ENCODE measurements around the gene CLN6.

- TF ChIP-seq CTCF (IDR thresholded peaks at IDR 0.05) = no peak
- no peak for TF ChIP-seq POLR2A (IDR thresholded peaks at IDR 0.05)
These were observed 9.5 kb upstream of the CLN6 start for GRCh38 chr15:68239025-68239424.

Data from right lobe of liver (tissue), 4 donors.